Stimulated activated CD4-positive, alpha-beta T cell treated with anti-CD3 and anti-CD28 coated beads, Interleukin-1b, Interleukin-23, amount 100 ng/mL, for 24 hours (primary cell): ENCODE data around the gene MPV17L2.
"Not testable (repeated sequence)": the region's sequence is repeated elsewhere in the genome, so short reads cannot be mapped to it uniquely, and the experiment has no call there.

Experiments
- DNase-seq, 4 experiments: peaks; one replicate each; pipeline ENCODE4 v3.0.0-alpha.2; 2020; ENCODE audit warnings: low read depth in 4 of 4, low spot score in 1 of 4

MPV17L2 gene

DNA sequence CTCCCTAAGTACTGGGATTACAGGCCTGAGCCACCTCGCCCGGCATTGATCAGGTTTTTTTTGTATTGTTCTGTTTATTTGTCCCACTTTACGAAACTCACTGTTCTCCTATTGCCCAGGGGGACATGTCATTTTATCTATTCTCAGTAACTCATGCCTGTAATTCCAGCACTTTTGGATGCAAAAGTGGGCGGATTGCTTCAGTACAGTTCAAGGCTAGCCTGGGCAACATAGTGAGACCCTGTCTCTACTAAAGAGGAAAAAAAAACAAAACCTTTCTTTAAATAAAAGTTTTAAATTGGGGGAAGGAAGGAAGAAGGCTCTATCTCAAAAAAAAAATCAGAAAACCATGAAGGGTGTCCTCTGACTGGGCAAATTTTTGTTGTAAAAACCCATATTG lies 2.7 kb upstream of the MPV17L2 start:
- DNase-seq, result no peak

DNA sequence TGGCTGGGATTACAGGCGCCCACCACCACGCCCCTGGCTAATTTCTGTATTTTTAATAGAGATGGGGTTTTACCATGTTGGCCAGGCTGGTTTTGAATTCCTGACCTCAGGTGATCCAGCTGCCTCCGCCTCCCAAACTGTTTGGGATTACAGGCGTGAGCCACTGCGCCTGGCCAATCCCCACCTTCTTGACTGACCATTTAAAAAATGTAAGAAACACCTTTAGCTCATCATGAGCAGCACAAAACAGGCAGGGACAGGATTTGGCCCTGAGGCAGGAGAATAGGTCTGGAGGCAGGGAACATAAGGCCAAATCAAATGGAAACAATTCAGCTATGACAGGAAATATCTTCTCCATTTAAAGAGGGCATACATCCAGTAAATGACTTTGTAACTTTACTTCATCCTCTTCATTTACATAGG lies 1.4 kb upstream of the MPV17L2 start:
- no peak for DNase-seq

DNA sequence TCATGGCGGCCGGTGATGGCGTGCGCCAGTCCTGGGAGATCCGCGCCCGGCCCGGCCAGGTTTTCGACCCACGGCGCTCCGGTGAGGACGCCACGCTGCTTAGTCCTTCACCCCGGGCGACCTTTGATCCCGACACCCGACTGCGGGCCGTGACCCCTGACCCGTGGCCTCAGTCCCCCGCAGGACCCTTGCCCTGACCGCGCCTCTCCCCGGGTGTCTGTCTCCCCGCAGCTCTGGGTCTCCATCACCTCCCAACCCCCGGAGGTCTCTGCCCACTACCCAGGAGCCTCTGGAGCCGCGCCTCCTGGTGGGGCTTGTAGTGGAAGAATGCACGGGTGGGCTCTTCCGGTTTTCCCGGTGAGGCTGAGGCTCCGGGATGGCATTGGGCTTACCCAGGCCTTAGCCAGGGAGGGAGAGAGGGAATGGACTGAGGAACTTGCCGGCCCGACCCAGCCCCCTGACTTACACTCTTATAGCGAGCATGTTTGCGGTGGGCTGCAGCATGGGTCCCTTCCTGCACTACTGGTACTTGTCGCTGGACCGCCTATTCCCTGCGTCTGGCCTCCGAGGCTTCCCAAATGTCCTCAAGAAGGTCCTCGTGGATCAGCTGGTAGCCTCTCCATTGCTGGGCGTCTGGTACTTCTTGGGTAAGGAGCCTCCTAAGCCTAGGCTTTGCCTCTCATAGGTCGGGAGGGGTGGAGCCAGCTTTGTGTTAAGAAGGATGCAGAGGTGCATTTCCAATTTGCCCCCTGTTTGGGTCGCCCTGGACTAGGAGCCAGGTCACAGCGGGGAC lies 566 bp downstream of the MPV17L2 start:
- DNase-seq, result no peak

DNA sequence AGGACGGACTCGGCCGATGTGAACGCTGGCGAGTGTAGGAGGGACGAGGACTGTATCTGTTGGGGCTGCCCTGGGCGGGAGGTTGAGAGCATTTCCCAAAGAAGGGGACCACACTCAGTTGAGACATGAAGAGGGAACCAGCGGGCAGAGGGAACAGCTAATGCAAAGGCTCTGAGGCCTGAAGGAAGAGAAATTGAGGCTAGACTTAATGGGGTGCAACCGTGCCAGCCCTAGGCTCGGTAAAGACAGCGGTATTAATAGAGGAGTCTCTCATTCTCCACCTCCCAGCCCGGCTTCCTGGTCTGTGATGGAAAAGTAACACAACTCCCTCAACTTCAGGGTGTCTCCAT lies 1.1 kb downstream of the MPV17L2 start:
- no peak for DNase-seq

DNA sequence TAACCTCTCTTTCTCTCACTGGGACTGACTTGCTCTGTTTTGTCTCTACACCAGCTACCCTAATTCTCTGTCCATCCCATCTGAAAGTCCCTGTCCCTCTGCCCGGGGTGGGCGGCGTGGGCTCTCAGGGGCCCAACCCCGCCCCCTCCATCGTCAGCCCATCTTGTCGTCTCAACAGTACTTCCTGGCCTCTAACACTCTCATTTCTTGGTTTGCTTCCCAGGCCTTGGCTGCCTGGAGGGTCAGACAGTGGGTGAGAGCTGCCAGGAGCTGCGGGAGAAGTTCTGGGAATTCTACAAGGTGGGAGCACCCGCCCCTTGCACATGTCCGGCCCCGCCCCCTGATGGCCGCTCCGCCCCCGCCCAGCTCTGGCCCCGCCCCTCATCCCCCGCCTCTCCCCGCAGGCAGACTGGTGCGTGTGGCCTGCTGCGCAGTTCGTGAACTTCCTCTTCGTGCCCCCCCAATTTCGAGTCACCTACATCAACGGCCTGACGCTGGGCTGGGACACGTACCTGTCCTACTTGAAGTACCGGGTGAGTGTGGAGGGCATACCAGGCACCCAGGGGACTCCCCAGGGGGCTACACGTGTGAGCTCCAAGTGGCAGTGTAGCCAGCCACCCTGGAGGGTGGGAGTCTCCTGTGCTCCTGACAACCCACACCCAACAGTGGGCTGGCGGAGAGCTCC lies 1.7 kb downstream of the MPV17L2 start:
- DNase-seq, result no peak

DNA sequence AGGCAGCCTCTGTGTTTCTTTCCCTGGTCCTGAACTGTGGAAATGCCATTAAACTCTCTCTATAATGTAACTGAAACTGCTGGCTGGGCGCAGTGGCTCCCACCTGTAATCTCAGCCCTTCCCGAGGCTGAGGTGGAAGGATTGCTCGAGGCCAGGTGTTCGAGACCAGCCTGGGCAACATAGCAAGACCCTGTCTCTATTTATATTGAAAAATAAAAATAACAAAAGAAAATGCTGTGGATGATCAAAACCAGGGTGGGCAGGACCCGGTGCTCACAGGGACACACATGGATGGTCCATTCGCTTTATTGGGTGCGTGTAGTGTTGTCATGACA lies 3.5 kb downstream of the MPV17L2 start:
- DNase-seq, result no peak

DNA sequence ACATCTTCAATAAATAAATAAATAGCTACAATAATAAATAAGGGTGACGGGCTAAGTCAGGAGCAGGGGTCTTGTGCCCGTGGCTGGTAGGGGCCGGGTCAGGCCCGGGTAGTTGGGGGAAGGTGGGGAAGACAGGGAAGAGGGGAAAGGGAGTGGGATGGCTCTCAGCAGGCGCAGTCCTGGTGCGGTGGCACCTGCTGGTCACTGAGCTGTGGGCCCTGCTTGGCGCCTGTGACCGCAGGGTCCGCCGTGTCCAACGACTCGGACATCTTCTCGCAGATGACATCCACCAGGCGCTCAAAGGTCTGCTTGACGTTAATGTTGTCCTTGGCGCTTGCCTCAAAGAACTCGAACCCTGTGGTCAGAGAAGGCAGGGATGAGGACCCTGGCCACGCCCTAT lies 4.3 kb downstream of the MPV17L2 start:
- no peak for DNase-seq

DNA sequence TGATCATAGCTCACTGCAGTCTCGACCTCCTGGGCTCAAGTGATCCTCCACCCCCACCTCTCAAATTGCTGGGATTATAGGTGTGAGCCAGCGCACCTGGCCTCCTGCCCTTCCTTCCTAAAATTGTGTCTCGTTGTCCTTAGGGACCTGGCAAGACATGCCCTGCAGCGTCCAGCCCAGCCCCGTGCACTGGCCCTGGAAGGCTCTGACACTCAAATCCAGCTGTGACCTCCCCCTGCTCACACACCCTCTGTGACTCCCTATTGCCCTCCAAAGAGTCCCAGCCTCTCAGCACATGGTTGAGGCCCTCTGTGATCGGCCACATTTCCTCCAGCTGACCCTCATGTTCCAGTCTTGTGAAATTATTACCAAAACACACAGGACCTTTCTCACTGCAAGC lies 4.9 kb downstream of the MPV17L2 start:
- DNase-seq, result no peak

DNA sequence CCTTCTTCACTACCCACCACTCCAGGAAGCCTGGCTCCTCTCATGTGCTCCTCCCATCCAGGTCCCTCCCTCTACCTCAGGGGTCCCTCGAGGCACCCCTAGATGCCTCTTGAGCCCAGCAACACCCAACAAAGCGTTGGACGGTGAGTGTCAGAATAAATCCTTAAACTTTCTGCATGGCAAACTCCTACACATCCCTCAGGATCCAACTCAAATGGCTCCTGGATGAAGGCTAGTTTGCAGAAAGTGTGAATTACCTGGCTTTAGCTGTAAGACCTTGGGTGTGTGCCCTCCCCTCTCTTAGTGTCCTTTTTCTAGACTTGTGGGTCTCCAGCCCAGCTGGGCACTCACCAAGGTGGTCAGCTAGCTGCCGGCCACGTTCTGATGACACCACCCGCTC lies 5.4 kb downstream of the MPV17L2 start:
- no peak for DNase-seq

DNA sequence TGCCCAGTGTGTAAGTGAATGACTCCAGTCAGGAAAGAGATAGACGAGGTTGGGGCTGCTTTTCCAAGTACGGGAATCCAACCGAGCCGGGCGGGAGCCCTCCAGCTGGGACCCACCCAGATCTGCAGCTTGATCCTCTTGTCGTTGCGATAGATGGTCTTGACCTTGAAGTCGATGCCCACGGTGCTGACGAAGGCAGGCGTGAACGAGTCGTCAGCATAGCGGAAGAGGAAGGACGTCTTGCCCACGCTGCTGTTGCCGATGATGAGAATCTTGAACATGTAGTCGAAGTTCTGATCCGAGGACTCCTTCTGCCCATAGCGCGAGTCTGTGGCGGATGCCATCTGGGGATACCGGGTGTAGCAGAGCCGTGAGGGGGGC lies 9.4 kb downstream of the MPV17L2 start:
- no peak for DNase-seq

DNA sequence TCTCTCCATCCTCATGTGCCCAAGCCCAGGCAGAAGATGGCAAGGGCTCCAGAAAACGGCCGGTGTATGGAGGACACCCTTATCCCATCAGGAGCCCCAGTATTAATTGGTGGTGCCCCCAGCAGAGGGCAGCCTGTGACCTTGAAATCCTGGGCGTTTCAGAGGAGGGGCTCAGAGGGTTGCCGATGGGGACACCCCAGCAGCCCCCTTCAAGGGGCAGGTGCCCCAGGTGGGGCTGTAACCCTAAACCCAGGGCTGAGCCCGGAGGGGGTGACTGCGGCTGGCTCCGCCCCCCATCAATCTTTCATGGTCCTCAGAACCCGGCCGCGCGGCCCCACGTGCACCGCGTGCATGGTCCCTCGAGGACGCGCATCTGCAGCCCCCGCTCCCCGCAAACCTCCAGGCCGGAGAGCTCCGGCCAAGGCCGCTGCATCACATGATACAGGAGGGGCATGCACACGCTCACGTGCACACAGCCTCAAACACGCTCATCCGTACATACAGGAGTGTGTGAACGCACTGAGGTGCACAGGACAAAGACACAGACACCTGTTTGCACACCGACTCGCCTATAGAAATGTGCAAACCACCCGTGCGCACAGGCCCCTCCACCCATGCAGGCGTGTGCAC lies 9.9 kb downstream of the MPV17L2 start:
- no peak for DNase-seq

DNA sequence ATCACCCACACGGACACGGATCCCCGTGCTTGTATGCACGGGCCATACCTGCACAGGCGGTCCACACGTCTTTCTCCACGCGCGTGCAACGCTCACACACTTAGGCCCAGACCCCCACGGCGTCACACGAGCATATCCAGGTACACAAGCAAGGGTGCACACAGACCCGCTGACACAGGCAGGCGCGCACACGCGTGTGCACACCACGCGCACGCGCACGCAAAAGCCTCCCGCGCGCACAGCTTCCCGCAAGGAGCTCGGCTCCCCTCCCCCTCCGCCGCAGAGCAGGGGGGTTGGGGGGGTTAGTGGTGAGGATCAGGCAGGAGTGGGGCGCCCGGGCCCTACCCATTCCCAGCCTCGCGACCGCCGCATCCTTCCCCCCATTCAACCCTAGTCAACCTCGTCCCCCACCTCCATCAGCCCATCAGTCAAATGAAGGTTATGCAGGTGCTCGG lies 10.4 kb downstream of the MPV17L2 start:
- peak in 1 of 4 experiments; percentile 37 for DNase-seq

DNA sequence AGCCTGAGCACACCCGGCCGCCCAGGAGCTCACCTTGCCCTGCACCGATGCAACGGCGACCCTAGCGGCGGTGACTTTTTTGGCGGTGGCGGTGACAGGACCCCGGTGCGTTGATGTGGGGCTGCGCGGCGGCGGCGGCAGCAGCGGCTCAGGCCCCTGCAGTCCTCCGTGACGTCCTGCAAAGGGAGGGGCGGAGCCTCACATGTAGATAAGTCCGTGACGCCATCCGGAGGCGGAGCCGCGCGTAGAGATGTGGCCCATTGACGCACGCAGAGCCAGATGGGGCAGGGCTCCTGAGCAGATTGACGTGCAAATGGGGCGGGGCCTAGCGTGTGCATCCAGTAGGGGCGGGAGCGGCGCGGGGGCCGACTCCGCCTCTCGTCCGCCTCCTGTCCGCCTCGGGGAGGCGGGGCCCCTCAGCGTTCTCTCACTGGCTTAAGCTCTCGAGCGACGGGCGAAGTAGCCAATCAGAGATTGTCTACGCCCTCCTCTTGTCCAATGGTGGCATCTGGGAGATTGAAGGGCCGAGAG lies 10.9 kb downstream of the MPV17L2 start, which contains the start of gene RAB3A:
TSS of gene RAB3A (minus strand) at position 180 of the 531 bp plus-strand sequence. CDS start 1,302 bp downstream, outside the sequence.
- DNase-seq, result peak; percentile 97 to 100 (median 98)

DNA sequence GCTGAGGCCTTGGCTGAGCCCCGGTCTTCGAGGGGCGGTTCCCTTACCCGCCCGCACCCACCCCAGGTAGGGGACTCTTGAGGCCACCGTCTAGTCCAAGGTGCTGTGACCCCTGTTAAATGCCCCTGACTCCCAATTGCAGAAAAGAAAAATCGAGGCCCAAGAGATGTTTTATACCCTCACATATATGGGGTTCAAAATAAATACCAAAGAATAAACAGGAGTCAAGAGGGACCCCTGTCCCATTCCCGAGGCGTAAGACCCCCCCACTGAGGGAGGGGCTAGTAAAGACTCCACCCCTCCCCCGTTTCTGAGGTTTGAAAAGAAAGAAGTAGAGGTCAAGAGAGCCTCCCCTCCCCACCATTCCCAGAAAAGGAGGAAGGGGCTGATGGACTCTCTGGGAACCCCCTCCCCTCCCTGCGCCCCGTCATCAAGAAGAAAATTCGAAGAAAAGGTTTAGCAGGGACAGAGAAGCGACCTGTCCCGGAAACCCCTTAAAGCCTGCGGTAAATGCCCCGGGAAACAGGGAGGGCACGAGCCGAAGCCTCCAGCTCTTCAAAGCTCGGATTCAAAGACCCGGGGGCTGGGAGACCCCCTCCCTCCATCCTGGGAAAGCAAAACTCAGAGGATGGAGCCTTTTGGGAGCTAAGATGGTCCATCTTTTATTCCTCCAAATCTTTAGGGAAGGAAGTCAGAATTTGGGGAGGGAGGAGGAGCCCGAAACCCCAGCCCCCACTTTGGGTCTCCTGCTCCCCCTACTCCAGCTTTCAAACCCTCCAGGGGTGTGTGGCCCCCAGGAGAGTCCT lies 11.6 kb downstream of the MPV17L2 start:
- no peak for DNase-seq

DNA sequence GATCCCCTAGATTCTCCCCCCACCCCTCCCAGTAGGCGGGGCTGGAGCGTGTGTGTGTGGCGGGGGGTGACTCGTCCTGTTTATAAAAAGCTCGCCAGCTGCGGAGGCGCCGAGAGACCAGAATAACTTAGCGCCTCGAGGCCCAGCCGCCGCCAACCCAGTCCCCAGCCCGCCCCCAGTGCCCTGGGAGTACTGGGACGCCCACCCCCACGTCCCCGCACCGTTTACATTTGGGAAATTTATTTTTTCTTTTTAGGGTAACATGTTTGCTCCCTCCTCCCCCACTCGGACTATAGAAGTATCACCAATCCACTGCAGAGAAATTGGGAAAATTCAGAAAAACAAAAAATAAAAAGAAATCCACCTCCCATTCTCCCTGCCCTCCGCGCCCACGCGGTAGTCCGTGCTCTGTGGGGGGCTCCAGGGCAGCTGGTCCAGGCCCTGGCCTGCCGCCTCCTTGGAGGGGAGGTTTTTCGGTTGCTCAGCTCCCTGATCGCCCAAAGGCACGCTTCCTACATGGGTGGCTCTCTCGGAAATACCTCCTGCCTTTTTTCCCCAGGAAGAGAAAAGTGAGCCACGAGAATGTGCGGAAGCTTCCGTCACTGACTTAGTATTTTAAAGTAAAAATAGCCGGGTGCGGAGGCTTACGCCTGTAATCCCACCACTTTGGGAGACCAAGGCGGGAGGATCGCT lies 12.3 kb downstream of the MPV17L2 start:
- no peak for DNase-seq

DNA sequence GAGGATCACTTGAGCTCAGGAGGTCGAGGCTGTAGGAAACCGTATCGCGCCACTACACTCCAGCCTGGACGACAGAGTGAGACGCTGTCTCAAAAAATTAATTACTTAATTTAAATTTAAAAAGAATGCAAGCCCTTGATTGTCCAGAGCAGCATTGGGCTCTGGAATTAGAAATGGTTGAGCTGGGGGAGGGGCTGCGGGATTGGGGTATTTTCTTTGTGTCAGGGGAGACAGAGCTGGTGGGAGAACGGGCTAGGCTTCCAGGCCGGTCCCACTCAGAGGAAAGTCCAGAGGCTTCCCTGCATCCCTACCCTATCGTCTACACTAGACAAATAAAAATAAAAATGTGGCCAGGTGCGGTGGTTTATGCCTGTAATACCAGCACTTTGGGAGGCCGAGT lies 13.0 kb downstream of the MPV17L2 start:
- no peak for DNase-seq

DNA sequence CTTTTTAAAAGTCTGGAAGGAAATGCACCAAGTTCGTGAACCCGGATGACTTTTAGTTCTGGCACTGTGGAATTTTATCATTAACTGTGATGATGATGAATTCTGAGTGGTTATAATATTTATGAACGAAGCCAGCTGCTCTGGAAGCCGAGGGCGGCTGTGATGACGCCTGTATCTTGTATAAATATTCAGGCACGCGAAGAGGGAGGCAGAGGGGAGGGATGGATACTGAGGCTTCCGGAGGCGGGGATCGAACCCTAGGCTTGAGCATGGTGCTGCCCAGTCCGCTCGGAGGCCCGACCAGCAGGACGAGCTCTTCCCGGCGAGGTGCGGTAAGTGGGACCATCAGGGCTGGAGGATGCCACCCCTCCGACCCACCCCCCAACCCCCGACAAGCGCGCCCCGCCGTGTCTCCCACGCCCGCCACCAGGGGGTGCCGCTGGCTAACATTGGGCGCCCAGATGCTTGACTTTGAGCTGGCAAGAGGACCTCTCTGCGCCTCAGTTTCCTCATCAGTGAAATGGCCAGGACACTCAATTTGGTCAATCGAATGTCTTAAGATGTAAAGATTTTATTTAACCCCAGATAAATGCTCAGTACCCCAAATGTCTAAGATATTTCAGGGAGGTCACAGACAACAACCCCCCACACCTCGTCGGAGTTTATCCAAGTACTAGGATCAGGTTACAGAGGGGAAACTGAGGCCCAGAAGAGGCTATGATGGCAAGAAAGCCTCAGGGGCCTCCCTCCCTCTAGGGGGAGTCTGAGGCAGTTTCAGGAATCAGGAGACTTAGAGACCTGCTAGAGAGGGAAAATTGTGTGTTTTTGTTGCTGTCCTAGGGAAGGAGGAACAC lies 15.3 kb downstream of the MPV17L2 start:
- no peak for DNase-seq

DNA sequence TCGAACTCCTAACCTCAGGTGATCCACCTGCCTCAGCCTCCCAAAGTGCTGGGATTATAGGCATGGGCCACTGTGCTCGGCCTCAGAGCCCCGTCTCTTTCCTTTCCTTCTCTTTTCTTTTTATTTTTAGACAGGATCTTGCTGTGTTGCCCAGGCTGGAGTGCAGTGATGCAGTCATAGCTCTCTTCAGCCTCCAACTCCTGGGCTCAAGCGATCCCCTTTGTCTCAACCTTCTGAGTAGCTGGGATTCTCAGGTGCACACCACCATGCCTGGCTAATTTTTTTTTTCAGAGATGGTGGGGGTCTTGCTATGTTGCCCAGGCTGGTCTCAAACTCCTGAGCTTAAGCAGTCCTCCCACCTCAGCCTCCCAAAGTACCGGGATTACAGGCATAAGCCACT lies 16.9 kb downstream of the MPV17L2 start:
- not testable (repeated sequence) for DNase-seq

DNA sequence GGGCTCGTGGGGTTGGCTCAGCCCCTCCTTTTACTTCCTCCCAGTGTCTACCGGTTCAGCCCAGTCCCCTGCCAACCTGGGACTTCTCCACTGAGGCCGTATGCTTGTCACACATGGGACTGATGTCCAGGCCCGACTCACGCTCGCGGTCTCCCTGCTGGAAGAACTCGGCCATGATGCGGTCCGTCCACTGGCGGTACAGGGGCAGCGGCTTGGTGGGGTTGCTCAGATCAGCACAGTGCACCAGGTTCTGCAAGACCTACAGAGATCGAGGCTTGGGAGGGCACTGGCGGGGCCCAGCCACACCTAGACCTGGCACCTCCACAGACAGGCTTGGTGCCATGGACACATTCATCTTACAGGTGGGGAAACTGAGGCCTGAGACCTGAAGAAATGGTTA lies 18.7 kb downstream of the MPV17L2 start:
- DNase-seq, result no peak
